ENCODE data around the gene HOXB13.

DNA sequence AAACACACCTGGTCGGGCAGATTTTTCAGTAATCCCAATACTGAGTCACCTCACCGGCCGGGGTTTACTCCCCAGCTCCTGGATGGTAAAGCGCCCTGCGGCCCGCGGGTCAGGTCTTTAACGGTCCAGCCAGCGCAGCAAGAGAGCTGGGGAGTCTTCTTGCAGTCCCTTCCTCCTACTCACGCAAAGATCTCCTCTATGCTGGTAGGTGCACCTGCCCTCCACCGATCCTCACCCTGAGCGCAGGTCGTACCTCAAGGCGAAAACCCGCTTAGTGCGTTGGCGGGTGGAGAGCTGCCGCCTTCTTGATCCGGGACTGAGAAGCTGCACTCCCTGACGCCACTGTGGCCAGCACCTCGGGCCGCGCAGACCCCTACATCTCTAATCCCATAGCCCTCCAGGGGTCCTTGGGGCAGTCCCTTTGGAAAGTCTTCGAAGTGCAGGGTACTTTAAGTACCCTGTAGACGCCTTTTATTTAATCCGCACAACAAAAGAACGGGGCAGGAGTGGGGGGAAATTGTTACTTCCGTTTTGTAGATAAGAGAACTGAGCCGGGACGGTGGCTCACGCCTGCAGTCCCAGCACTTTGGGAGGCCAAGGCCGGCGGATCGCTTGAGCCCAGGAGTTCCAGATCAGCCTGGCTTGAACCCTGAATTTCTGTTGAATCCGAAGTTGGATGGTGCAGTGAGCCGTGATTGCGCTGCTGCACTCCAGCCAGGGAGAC is 10.4 kb upstream of the HOXB13 start:
- TF ChIP-seq, protein P1, sequence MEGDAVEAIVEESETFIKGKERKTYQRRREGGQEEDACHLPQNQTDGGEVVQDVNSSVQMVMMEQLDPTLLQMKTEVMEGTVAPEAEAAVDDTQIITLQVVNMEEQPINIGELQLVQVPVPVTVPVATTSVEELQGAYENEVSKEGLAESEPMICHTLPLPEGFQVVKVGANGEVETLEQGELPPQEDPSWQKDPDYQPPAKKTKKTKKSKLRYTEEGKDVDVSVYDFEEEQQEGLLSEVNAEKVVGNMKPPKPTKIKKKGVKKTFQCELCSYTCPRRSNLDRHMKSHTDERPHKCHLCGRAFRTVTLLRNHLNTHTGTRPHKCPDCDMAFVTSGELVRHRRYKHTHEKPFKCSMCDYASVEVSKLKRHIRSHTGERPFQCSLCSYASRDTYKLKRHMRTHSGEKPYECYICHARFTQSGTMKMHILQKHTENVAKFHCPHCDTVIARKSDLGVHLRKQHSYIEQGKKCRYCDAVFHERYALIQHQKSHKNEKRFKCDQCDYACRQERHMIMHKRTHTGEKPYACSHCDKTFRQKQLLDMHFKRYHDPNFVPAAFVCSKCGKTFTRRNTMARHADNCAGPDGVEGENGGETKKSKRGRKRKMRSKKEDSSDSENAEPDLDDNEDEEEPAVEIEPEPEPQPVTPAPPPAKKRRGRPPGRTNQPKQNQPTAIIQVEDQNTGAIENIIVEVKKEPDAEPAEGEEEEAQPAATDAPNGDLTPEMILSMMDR (IDR thresholded peaks at IDR 0.05; ENCODE audit: low read depth, low read length), result no peak
- no peak for TF ChIP-seq EZH2phosphoT487 (IDR thresholded peaks at IDR 0.05; ENCODE audit: low read depth)

All from OCI-LY3 (cell line).